AG10803 (cell line): ENCODE data around the gene WASL.
A peak's percentile ranks its signal among the peaks of the same experiment; 100 is the strongest.

Experiments
- DNase-seq: peaks from one replicate; pipeline ENCODE4 v3.0.0; 2010; ENCODE audit warnings: low read depth
- H3K4me3 ChIP-seq: 2 replicates; pipeline ENCODE4 v1.5.1; 2011; ENCODE audit warnings: mild to moderate bottlenecking, low read length, control low read depth
- CTCF ChIP-seq: conservative IDR thresholded peaks from 2 replicates; pipeline ENCODE4 v1.5.1; 2011; ENCODE audit warnings: mild to moderate bottlenecking, low read length, control low read depth, inconsistent platforms

The WASL gene

GRCh38 chr7:123695944-123696677 lies 52.7 kb downstream of the WASL start:
- no peak for TF ChIP-seq CTCF
- H3K4me3 ChIP-seq = no peak overlapping the region
- no peak for DNase-seq

GRCh38 chr7:123692471-123692877 lies 56.3 kb downstream of the WASL start:
- no peak overlapping the region for H3K4me3 ChIP-seq
- TF ChIP-seq CTCF = no peak
- no peak for DNase-seq

- no peak overlapping the region for H3K4me3 ChIP-seq
- TF ChIP-seq CTCF = no peak
- no peak for DNase-seq
Measured at GRCh38 chr7:123690550-123690949, 58.3 kb downstream of the WASL start.

- H3K4me3 ChIP-seq = no peak overlapping the region
- TF ChIP-seq CTCF = no peak
- DNase-seq = no peak
Measured at GRCh38 chr7:123689250-123689649, 59.6 kb downstream of the WASL start.

GRCh38 chr7:123687727-123688126 lies 61.1 kb downstream of the WASL start:
- H3K4me3 ChIP-seq = no peak overlapping the region
- DNase-seq = no peak
- TF ChIP-seq CTCF = no peak

- TF ChIP-seq CTCF = no peak
- no peak for DNase-seq
- H3K4me3 ChIP-seq = no peak overlapping the region
Measured at GRCh38 chr7:123687161-123687560, 61.6 kb downstream of the WASL start.

GRCh38 chr7:123682690-123683089 lies 66.1 kb downstream of the WASL start:
- H3K4me3 ChIP-seq = no peak overlapping the region
- DNase-seq = peak; percentile 78
- peak; percentile 71 for TF ChIP-seq CTCF
